Subcutaneous abdominal adipose tissue (tissue), 5 donors: Measurements from ENCODE around the gene CDK11A.
"Not testable (repeated sequence)": the region's sequence is repeated elsewhere in the genome, so short reads cannot be mapped to it uniquely, and the experiment has no call there.

Source experiments
- H3K27ac ChIP-seq: one replicate; pipeline ENCODE4 v1.7.0; 2013; ENCODE audit warnings: low read depth, mild to moderate bottlenecking, inconsistent platforms, low read length, moderate library complexity
- H3K27me3 ChIP-seq, 5 donors: one replicate each; pipeline ENCODE4 v1.7.0; 2013; ENCODE audit warnings: low read length in 5 of 5, inconsistent platforms in 1 of 5; ENCODE audit not compliant: control insufficient read depth in 5 of 5, insufficient read depth in 4 of 5
- H3K36me3 ChIP-seq, 5 donors: one replicate each; pipeline ENCODE4 v1.7.0; 2013; ENCODE audit warnings: low read length in 5 of 5; ENCODE audit not compliant: control insufficient read depth in 5 of 5, insufficient read depth in 5 of 5
- H3K4me1 ChIP-seq, 5 donors: one replicate each; pipeline ENCODE4 v1.7.0; 2013; ENCODE audit warnings: low read length in 5 of 5, mild to moderate bottlenecking in 3 of 5, moderate library complexity in 1 of 5; ENCODE audit not compliant: control insufficient read depth in 5 of 5, insufficient read depth in 5 of 5
- H3K4me3 ChIP-seq, 5 donors: one replicate each; pipeline ENCODE4 v1.7.0; 2013; ENCODE audit warnings: low read length in 5 of 5, low read depth in 1 of 5
- H3K9ac ChIP-seq, 5 donors: one replicate each; pipeline ENCODE4 v1.7.0; 2013; ENCODE audit warnings: low read length in 5 of 5, mild to moderate bottlenecking in 4 of 5, moderate library complexity in 3 of 5
- H3K9me3 ChIP-seq, 5 donors: one replicate each; pipeline ENCODE4 v1.7.0; 2013; ENCODE audit warnings: low read length in 5 of 5; ENCODE audit not compliant: control insufficient read depth in 5 of 5
- donor health status: healthy.
- donor health status: healthy.
- donor health status: healthy.
- donor health status: healthy.
- donor health status: healthy.

Gene CDK11A

GRCh38 chr1:1726088-1726487 lies 1.9 kb upstream of the CDK11A start:
- not testable (repeated sequence) for H3K27me3 ChIP-seq, H3K9me3 ChIP-seq, H3K4me3 ChIP-seq, H3K9ac ChIP-seq, H3K27ac ChIP-seq
- Histone ChIP-seq H3K36me3 (peaks cover 2 to 20% (median 7%) of the 10 kb centered on the region in 5 donors), H3K4me1 (peaks cover 0 to 15% (median 8%) of the 10 kb centered on the region in 5 donors)

GRCh38 chr1:1721201-1721600 lies 3.0 kb downstream of the CDK11A start:
- Histone ChIP-seq H3K36me3 (peaks cover 14 to 40% (median 27%) of the 10 kb centered on the region in 5 donors), H3K4me3 (no peak overlapping the region), H3K27ac (no peak overlapping the region), H3K9ac (no peak overlapping the region), H3K4me1 (peaks cover 0 to 3% (median 0%) of the 10 kb centered on the region in 5 donors), H3K27me3 (no peaks in the 10 kb centered on the region), H3K9me3 (no peaks in the 10 kb centered on the region)

GRCh38 chr1:1715109-1715883 lies 8.9 kb downstream of the CDK11A start:
- H3K9me3 ChIP-seq, H3K9ac ChIP-seq, H3K4me3 ChIP-seq, H3K27ac ChIP-seq, H3K27me3 ChIP-seq, H3K4me1 ChIP-seq: not testable (repeated sequence)
- H3K36me3 ChIP-seq, result peaks cover 11 to 41% (median 29%) of the 10 kb centered on the region in 5 donors

- H3K9ac ChIP-seq, H3K4me3 ChIP-seq, H3K4me1 ChIP-seq, H3K27ac ChIP-seq, H3K27me3 ChIP-seq, H3K9me3 ChIP-seq: not testable (repeated sequence)
- peaks cover 0 to 28% (median 17%) of the 10 kb centered on the region in 5 donors for H3K36me3 ChIP-seq
Observed at GRCh38 chr1:1707897-1708296, 16.3 kb downstream of the CDK11A start.

GRCh38 chr1:1707241-1707640 lies 16.9 kb downstream of the CDK11A start:
- not testable (repeated sequence) for H3K27me3 ChIP-seq, H3K9ac ChIP-seq, H3K4me3 ChIP-seq, H3K4me1 ChIP-seq, H3K27ac ChIP-seq, H3K9me3 ChIP-seq
- peaks cover 0 to 28% (median 17%) of the 10 kb centered on the region in 5 donors for H3K36me3 ChIP-seq

- H3K27ac ChIP-seq, H3K4me1 ChIP-seq, H3K9ac ChIP-seq, H3K27me3 ChIP-seq, H3K4me3 ChIP-seq, H3K9me3 ChIP-seq: not testable (repeated sequence)
- peaks cover 0 to 28% (median 17%) of the 10 kb centered on the region in 5 donors for H3K36me3 ChIP-seq
Observed at GRCh38 chr1:1705623-1706022, 18.5 kb downstream of the CDK11A start.

GRCh38 chr1:1704284-1704957 lies 19.7 kb downstream of the CDK11A start:
- not testable (repeated sequence) for H3K4me3 ChIP-seq, H3K4me1 ChIP-seq, H3K27me3 ChIP-seq, H3K27ac ChIP-seq, H3K9me3 ChIP-seq, H3K9ac ChIP-seq
- H3K36me3 ChIP-seq, result peaks cover 0 to 28% (median 17%) of the 10 kb centered on the region in 5 donors

GRCh38 chr1:1703796-1704195 lies 20.4 kb downstream of the CDK11A start:
- Histone ChIP-seq H3K27ac (no peak overlapping the region), H3K9ac (no peak overlapping the region), H3K27me3 (no peaks in the 10 kb centered on the region), H3K4me1 (no peaks in the 10 kb centered on the region), H3K36me3 (peaks cover 0 to 28% (median 17%) of the 10 kb centered on the region in 5 donors), H3K9me3 (no peaks in the 10 kb centered on the region), H3K4me3 (no peak overlapping the region)

- not testable (repeated sequence) for H3K4me1 ChIP-seq, H3K27ac ChIP-seq, H3K4me3 ChIP-seq, H3K9ac ChIP-seq, H3K27me3 ChIP-seq, H3K9me3 ChIP-seq
- H3K36me3 ChIP-seq, result peaks cover 0 to 28% (median 17%) of the 10 kb centered on the region in 5 donors
Observed at GRCh38 chr1:1702506-1702905, 21.7 kb downstream of the CDK11A start.

- H3K27me3 ChIP-seq, H3K27ac ChIP-seq, H3K9me3 ChIP-seq, H3K4me3 ChIP-seq, H3K4me1 ChIP-seq, H3K9ac ChIP-seq: not testable (repeated sequence)
- peaks cover 0 to 17% (median 15%) of the 10 kb centered on the region in 5 donors for H3K36me3 ChIP-seq
Observed at GRCh38 chr1:1700557-1700956, 23.6 kb downstream of the CDK11A start.
